K562 (cell line): ENCODE results near the gene METRN. TPM values are rescaled to one million over a fixed set of nuclear protein-coding genes. Genes with fewer than 3 reads are reported as not detected.

Experiments
- ATAC-seq: fragments of 200-7000 bp; cut with Tn5 transposase; 3 replicates; pipeline ENCODE4 v1.9.1; 2020; ENCODE audit warnings: moderate library complexity
- BruUV-seq: library from RNA; stranded (reverse); fragments of 400-500 nt; replicated peaks from 2 replicates; lab custom pipeline; 2021; lab: Mats Ljungman, UMichigan
- CTCF ChIA-PET: fragments of 300-600 bp; formaldehyde crosslinking; extraction: SDS; loops from one replicate; lab custom pipeline; 2021; ENCODE audit warnings: low intra/inter-chr PET ratio; lab: Yijun Ruan, JAX
- POLR2A ChIA-PET: fragments of 300-600, 350-650 bp; sonication (Branson Sonifier 250); formaldehyde crosslinking; extraction: SDS; loops from one replicate; lab custom pipeline; 2021; ENCODE audit warnings: antibody characterized with exemption, inconsistent platforms; lab: Yijun Ruan, JAX
- DNase-seq, 4 experiments: peaks; one replicate each; pipeline versions ENCODE4 v3.0.0 to v3.0.0-alpha.2; 2011 to 2018; ENCODE audit warnings: low spot score in 3 of 4, mixed read lengths in 3 of 4; ENCODE audit errors: extremely low read depth in 1 of 4
- FAIRE-seq: peaks from 2 replicates; lab custom pipeline; 2011; peaks lifted over from hg19 to GRCh38; lab: Jason Lieb, UNC
- H2AFZ ChIP-seq: 2 replicates; pipeline ENCODE4 v1.6.0; 2011; ENCODE audit warnings: low read depth, low read length, control low read depth, inconsistent platforms
- H3K27ac ChIP-seq: fragments of 200-600 bp; 3 replicates; pipeline ENCODE4 v1.8.0; 2011; ENCODE audit warnings: low read depth, mild to moderate bottlenecking, control low read depth, inconsistent platforms, low read length, moderate library complexity, mixed read lengths; ENCODE audit errors: extremely low read depth
- H3K27me3 ChIP-seq, 2 experiments: fragments of 300-600 bp in 1 of 2; 2 replicates in 1 of 2; 3 replicates in 1 of 2; pipeline versions ENCODE4 v1.6.0 to v1.8.0; 2011; ENCODE audit warnings: inconsistent platforms in 2 of 2, low read length in 2 of 2, mild to moderate bottlenecking in 1 of 2, mixed read lengths in 1 of 2, moderate library complexity in 1 of 2; ENCODE audit not compliant: control insufficient read depth in 2 of 2, insufficient read depth in 2 of 2
- H3K36me3 ChIP-seq: fragments of 300-600 bp; 3 replicates; pipeline ENCODE4 v1.8.0; 2011; ENCODE audit warnings: mild to moderate bottlenecking, low read length, inconsistent platforms; ENCODE audit not compliant: control insufficient read depth, insufficient read depth
- H3K4me1 ChIP-seq, 2 experiments: fragments of 200-600 bp in 1 of 2; replicated peaks in 1 of 2; 2 replicates in 1 of 2; 3 replicates in 1 of 2; pipeline versions ENCODE4 v1.5.1 to v1.8.0; 2011; ENCODE audit warnings: inconsistent platforms in 2 of 2, low read length in 2 of 2, mild to moderate bottlenecking in 1 of 2, mixed read lengths in 1 of 2, moderate library complexity in 1 of 2; ENCODE audit not compliant: control insufficient read depth in 2 of 2, insufficient read depth in 2 of 2
- H3K4me2 ChIP-seq: 2 replicates; pipeline ENCODE4 v1.6.1; 2011; ENCODE audit warnings: low read length, control low read depth, inconsistent platforms, mixed read lengths; ENCODE audit not compliant: insufficient read depth
- H3K4me3 ChIP-seq: fragments of 200-600 bp; sonication (generic), shearing (Covaris generic); 2 replicates; pipeline ENCODE4 v1.5.1; 2016; ENCODE audit warnings: control low read depth, inconsistent platforms
- H3K79me2 ChIP-seq: fragments of 200-600 bp; 3 replicates; pipeline ENCODE4 v1.8.0; 2011; ENCODE audit warnings: low read length, inconsistent platforms; ENCODE audit not compliant: control insufficient read depth, insufficient read depth
- H3K9ac ChIP-seq, 2 experiments: 2 replicates each; pipeline versions ENCODE4 v1.6.0 to v1.6.1; 2011; ENCODE audit warnings: low read depth in 2 of 2, low read length in 2 of 2, control low read depth in 1 of 2, inconsistent platforms in 1 of 2, mild to moderate bottlenecking in 1 of 2, mixed read lengths in 1 of 2; ENCODE audit not compliant: insufficient read depth in 1 of 2
- H3K9me1 ChIP-seq: one replicate; pipeline ENCODE4 v1.6.0; 2011; ENCODE audit warnings: inconsistent platforms, mild to moderate bottlenecking, low read length, moderate library complexity; ENCODE audit not compliant: control insufficient read depth, insufficient read depth
- H3K9me3 ChIP-seq: replicated peaks from 2 replicates; pipeline ENCODE4 v1.5.1; 2011; ENCODE audit warnings: low read depth, low read length, inconsistent platforms; ENCODE audit not compliant: control insufficient read depth, insufficient read depth
- H4K20me1 ChIP-seq: replicated peaks from 2 replicates; pipeline ENCODE4 v1.6.1; 2011; ENCODE audit warnings: low read length, inconsistent platforms, mixed read lengths; ENCODE audit not compliant: control insufficient read depth, insufficient read depth
- GABPB1 ChIP-seq: sonication (generic); formaldehyde crosslinking; IDR thresholded peaks from 2 replicates; pipeline ENCODE4 v1.8.0; 2022; ENCODE audit warnings: mild to moderate bottlenecking, missing genetic modification reagents
- HIVEP1 ChIP-seq: fragments of 250-450 bp; sonication (Bioruptor Pico); IDR thresholded peaks from 2 replicates; pipeline ENCODE4 v1.4.0; 2020; ENCODE audit warnings: mild to moderate bottlenecking
- MTA3 ChIP-seq: fragments of 450-650 bp; formaldehyde crosslinking; IDR thresholded peaks from 2 replicates; pipeline ENCODE4 v1.6.1; 2017; ENCODE audit warnings: mild to moderate bottlenecking, borderline replicate concordance
- NCOA2 ChIP-seq, 2 experiments: fragments of 450-650 bp; IDR thresholded peaks; 2 replicates each; pipeline ENCODE4 v1.6.1; 2018; ENCODE audit warnings: mild to moderate bottlenecking in 2 of 2, moderate library complexity in 1 of 2; ENCODE audit not compliant: partially characterized antibody in 2 of 2
- TCF15 ChIP-seq: fragments of 250-450 bp; sonication (Bioruptor Pico); IDR thresholded peaks from 2 replicates; pipeline ENCODE4 v1.8.0; 2022; ENCODE audit warnings: moderate library complexity, mild to moderate bottlenecking, inconsistent platforms
- ZNF639 ChIP-seq, 2 experiments: fragments of 200-800 bp in 1 of 2; sonication (Bioruptor generic) in 1 of 2; sonication (generic) in 1 of 2; formaldehyde crosslinking in 1 of 2; IDR thresholded peaks in 1 of 2; conservative IDR thresholded peaks in 1 of 2; 2 replicates each; pipeline versions ENCODE4 v1.5.0 to v1.6.1; 2016 to 2020; ENCODE audit warnings: missing compliant biosample characterization in 1 of 2, missing genetic modification characterization in 1 of 2, missing genetic modification reagents in 1 of 2
- WGBS: fragments of 100-300 bp; shearing (Covaris generic); methylation state at CpG from one replicate; pipeline ENCODE4 v1.1.6; 2016; ENCODE audit warnings: low coverage, mixed read lengths; ENCODE audit not compliant: insufficient coverage; ENCODE audit errors: missing lambda C conversion rate; 5-methylcytosine and 5-hydroxymethylcytosine counted together
- in situ Hi-C: fragments of 300-500 bp; cut with MboI; formaldehyde crosslinking; loops from 4 replicates; pipeline ENCODE4 v1.15.0; 2018; ENCODE audit warnings: inconsistent platforms, mixed read lengths
- intact Hi-C: fragments of 100-400 bp; cut with micrococcal nuclease; formaldehyde crosslinking; loops from 2 replicates; pipeline ENCODE4 v1.14.2; 2022
- polyA plus RNA-seq, 8 experiments: library from polyadenylated mRNA; depleted of rRNA in 4 of 8; stranded (reverse) in 5 of 8; unstranded in 3 of 8; fragments of >200 nt; fragmentation: Nextera tagmentation in 2 of 8; fragmentation: Illumina TruSeq in 1 of 8; extraction: Ambion mirVana in 2 of 8; extraction: Trizol in 1 of 8; gene quantifications; 2 replicates each; pipeline versions ENCODE4 v1.2.1 to v1.2.3, GENCODE V29; 2011 to 2014; ENCODE audit warnings: inconsistent platforms in 1 of 8, missing spikeins in 1 of 8
- total RNA-seq, 7 experiments: library from RNA; depleted of rRNA in 6 of 7; stranded (reverse); fragments of >200 nt in 6 of 7; fragmentation: Illumina TruSeq in 2 of 7; extraction: Trizol in 2 of 7; gene quantifications; 2 replicates each; pipeline versions ENCODE4 v1.2.1 to v1.2.3, GENCODE V29; 2011 to 2021; ENCODE audit warnings: low replicate concordance in 1 of 7
- TF ChIP-seq, protein P1 (sequence below): sonication (generic); formaldehyde crosslinking; IDR thresholded peaks from 2 replicates; pipeline ENCODE4 v1.8.0; 2022; ENCODE audit warnings: mild to moderate bottlenecking, missing genetic modification reagents, borderline replicate concordance

Gene METRN
- total and polyA plus RNA-seq, 9 of the 15 experiments (the other 6 are each of a cell fraction or from before 2014, with no cell fraction given): 0.20 to 89.8 (median 15.4) TPM

- no peak overlapping the region for H2AFZ ChIP-seq
- 19% methylated on average over 13 of the region's 20 CpGs for WGBS
- no peak for FAIRE-seq
- TF ChIP-seq HIVEP1 (CRISPR knock-in tag): no peak
- no peak for TF ChIP-seq NCOA2 (IDR thresholded peaks at IDR 0.05; ENCODE audit: partially characterized antibody in 2 of 2)
- TF ChIP-seq, protein P1, sequence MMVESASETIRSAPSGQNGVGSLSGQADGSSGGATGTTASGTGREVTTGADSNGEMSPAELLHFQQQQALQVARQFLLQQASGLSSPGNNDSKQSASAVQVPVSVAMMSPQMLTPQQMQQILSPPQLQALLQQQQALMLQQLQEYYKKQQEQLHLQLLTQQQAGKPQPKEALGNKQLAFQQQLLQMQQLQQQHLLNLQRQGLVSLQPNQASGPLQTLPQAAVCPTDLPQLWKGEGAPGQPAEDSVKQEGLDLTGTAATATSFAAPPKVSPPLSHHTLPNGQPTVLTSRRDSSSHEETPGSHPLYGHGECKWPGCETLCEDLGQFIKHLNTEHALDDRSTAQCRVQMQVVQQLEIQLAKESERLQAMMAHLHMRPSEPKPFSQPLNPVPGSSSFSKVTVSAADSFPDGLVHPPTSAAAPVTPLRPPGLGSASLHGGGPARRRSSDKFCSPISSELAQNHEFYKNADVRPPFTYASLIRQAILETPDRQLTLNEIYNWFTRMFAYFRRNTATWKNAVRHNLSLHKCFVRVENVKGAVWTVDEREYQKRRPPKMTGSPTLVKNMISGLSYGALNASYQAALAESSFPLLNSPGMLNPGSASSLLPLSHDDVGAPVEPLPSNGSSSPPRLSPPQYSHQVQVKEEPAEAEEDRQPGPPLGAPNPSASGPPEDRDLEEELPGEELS (CRISPR knock-in tag): no peak
- TF ChIP-seq TCF15: no peak
- TF ChIP-seq ZNF639 (CRISPR knock-in tag; conservative IDR thresholded peaks at IDR 0.05 in 1 of 2, IDR thresholded peaks at IDR 0.05 in 1 of 2): no peak
- TF ChIP-seq GABPB1 (CRISPR knock-in tag): no peak
- TF ChIP-seq MTA3: no peak
- TF ChIP-seq, all 486 proteins: peak for 0
- Histone ChIP-seq H3K27me3 (peaks cover 0 to 6% of the 10 kb centered on the region in 2 experiments; a peak in 1 of 5 replicates), H3K79me2 (no peaks in the 10 kb centered on the region), H3K4me3 (no peak overlapping the region), H3K9me3 (no peaks in the 10 kb centered on the region), H3K27ac (no peak overlapping the region), H4K20me1 (0 out of 2 replicates have a peak, but pooled peaks cover 3% of the 10 kb centered on the region), H3K9me1 (no peaks in the 10 kb centered on the region), H3K4me1 (peaks cover 0 to 84% of the 10 kb centered on the region in 2 experiments; a peak in 2 of 5 replicates), H3K9ac (no peak overlapping the region), H3K4me2 (no peak overlapping the region), H3K36me3 (no peaks in the 10 kb centered on the region)
- no peak for ATAC-seq
- intact Hi-C loops: no loop called here
- DNase-seq: no peak
- CTCF ChIA-PET: no interaction called here
- POLR2A ChIA-PET: no interaction called here
- in situ Hi-C loops: no loop called here
- BruUV-seq: no TSS peak
These were observed 49.3 kb downstream of the METRN start for GRCh38 chr16:764184-764750.
